ENCODE results near the gene CMTM8. TPM values are rescaled to one million over a fixed set of nuclear protein-coding genes. Genes with fewer than 3 reads are reported as not detected.

The CMTM8 gene
- total RNA-seq, 1 experiment from 2014 or later, result 9.0 TPM

DNA sequence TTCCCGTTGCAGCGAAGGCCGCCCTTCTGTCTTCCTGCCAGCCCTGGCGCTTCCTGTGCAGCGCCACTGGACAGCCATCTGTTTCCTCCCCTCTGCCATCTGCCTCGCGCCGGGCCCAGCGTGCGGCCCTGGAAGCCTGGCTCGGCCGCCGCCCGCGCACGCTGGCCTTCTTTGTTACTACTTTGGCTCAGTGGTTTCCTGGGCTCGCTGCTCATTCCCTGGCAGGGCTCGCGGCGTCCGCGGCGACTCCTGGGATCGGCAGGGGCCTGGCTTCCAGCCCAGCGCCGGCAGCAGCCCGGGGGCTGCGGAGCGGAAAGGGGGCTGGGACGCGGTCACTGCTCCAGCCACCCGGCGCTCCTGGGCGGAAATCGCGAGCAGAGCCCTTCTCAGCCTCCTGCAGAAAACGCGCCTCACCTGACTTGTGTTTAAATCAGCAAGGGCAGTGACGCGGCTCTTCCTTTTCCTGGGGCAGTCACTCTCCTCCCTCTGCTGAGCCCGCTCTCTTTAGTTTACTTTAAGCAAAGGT is 163.1 kb downstream of the CMTM8 start (continued):
- TF ChIP-seq, protein P1, sequence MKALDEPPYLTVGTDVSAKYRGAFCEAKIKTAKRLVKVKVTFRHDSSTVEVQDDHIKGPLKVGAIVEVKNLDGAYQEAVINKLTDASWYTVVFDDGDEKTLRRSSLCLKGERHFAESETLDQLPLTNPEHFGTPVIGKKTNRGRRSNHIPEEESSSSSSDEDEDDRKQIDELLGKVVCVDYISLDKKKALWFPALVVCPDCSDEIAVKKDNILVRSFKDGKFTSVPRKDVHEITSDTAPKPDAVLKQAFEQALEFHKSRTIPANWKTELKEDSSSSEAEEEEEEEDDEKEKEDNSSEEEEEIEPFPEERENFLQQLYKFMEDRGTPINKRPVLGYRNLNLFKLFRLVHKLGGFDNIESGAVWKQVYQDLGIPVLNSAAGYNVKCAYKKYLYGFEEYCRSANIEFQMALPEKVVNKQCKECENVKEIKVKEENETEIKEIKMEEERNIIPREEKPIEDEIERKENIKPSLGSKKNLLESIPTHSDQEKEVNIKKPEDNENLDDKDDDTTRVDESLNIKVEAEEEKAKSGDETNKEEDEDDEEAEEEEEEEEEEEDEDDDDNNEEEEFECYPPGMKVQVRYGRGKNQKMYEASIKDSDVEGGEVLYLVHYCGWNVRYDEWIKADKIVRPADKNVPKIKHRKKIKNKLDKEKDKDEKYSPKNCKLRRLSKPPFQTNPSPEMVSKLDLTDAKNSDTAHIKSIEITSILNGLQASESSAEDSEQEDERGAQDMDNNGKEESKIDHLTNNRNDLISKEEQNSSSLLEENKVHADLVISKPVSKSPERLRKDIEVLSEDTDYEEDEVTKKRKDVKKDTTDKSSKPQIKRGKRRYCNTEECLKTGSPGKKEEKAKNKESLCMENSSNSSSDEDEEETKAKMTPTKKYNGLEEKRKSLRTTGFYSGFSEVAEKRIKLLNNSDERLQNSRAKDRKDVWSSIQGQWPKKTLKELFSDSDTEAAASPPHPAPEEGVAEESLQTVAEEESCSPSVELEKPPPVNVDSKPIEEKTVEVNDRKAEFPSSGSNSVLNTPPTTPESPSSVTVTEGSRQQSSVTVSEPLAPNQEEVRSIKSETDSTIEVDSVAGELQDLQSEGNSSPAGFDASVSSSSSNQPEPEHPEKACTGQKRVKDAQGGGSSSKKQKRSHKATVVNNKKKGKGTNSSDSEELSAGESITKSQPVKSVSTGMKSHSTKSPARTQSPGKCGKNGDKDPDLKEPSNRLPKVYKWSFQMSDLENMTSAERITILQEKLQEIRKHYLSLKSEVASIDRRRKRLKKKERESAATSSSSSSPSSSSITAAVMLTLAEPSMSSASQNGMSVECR (CRISPR knock-in tag; IDR thresholded peaks at IDR 0.05; ENCODE audit: borderline replicate concordance), result no peak
- no peak for TF ChIP-seq KAT7 (CRISPR knock-in tag; IDR thresholded peaks at IDR 0.05; ENCODE audit: borderline replicate concordance)
- TF ChIP-seq, protein P2, sequence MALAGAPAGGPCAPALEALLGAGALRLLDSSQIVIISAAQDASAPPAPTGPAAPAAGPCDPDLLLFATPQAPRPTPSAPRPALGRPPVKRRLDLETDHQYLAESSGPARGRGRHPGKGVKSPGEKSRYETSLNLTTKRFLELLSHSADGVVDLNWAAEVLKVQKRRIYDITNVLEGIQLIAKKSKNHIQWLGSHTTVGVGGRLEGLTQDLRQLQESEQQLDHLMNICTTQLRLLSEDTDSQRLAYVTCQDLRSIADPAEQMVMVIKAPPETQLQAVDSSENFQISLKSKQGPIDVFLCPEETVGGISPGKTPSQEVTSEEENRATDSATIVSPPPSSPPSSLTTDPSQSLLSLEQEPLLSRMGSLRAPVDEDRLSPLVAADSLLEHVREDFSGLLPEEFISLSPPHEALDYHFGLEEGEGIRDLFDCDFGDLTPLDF (CRISPR knock-in tag; IDR thresholded peaks at IDR 0.05), result no peak
- no peak for TF ChIP-seq JUN (CRISPR knock-in tag; IDR thresholded peaks at IDR 0.05)

GRCh38 chr3:32403663-32404062 is 165.2 kb downstream of the CMTM8 start:
- ATAC-seq (no peak), DNase-seq (ENCODE audit: low spot score) (no peak)
- ChIA-PET CTCF (interaction anchor here (1.2 kb wide), 1 partner anchor 64 kb away, joined by 5 read pairs; no protein-coding TSS in a partner anchor), POLR2A (no interaction called here)
- Mint-ChIP-seq H3K36me3 (peaks cover 11% of the 10 kb centered on the region), H3K4me1 (peaks cover 46% of the 10 kb centered on the region), H3K4me3 (no peak overlapping the region), H3K27ac (peak overlapping the region; percentile 1; the same call in 1 of the 2 replicates), H3K27me3 (ENCODE audit: low read depth) (no peaks in the 10 kb centered on the region), H3K9me3 (peaks cover 7% of the 10 kb centered on the region; the same call in 1 of the 2 replicates)
- TF ChIP-seq ETV6 (CRISPR knock-in tag; IDR thresholded peaks at IDR 0.05) (no peak), RELA (CRISPR knock-in tag; IDR thresholded peaks at IDR 0.05; ENCODE audit: borderline replicate concordance) (no peak), CBFB (CRISPR knock-in tag; IDR thresholded peaks at IDR 0.05; ENCODE audit: low read depth) (no peak), IRF2 (CRISPR knock-in tag; IDR thresholded peaks at IDR 0.05; ENCODE audit: borderline replicate concordance, low read depth) (no peak), ELF4 (CRISPR knock-in tag; IDR thresholded peaks at IDR 0.05; ENCODE audit: low read depth) (no peak), TCF7 (CRISPR knock-in tag; IDR thresholded peaks at IDR 0.05; ENCODE audit: low read depth) (no peak), AFF4 (CRISPR knock-in tag; IDR thresholded peaks at IDR 0.05; ENCODE audit: borderline replicate concordance) (no peak), GABPB1 (CRISPR knock-in tag; IDR thresholded peaks at IDR 0.05) (no peak), ZNF425 (CRISPR knock-in tag; conservative IDR thresholded peaks at IDR 0.05) (no peak), GRHL2 (CRISPR knock-in tag; IDR thresholded peaks at IDR 0.05; ENCODE audit: insufficient replicate concordance, severe bottlenecking) (no peak), PRDM15 (CRISPR knock-in tag; IDR thresholded peaks at IDR 0.05) (no peak), EMX1 (CRISPR knock-in tag; IDR thresholded peaks at IDR 0.05) (no peak)
- TF ChIP-seq, protein P3, sequence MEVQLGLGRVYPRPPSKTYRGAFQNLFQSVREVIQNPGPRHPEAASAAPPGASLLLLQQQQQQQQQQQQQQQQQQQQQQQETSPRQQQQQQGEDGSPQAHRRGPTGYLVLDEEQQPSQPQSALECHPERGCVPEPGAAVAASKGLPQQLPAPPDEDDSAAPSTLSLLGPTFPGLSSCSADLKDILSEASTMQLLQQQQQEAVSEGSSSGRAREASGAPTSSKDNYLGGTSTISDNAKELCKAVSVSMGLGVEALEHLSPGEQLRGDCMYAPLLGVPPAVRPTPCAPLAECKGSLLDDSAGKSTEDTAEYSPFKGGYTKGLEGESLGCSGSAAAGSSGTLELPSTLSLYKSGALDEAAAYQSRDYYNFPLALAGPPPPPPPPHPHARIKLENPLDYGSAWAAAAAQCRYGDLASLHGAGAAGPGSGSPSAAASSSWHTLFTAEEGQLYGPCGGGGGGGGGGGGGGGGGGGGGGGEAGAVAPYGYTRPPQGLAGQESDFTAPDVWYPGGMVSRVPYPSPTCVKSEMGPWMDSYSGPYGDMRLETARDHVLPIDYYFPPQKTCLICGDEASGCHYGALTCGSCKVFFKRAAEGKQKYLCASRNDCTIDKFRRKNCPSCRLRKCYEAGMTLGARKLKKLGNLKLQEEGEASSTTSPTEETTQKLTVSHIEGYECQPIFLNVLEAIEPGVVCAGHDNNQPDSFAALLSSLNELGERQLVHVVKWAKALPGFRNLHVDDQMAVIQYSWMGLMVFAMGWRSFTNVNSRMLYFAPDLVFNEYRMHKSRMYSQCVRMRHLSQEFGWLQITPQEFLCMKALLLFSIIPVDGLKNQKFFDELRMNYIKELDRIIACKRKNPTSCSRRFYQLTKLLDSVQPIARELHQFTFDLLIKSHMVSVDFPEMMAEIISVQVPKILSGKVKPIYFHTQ (CRISPR knock-in tag; IDR thresholded peaks at IDR 0.05), result no peak
